SK-N-MC (cell line): ENCODE measurements around the gene ARAP2.

Source experiments
- EZH2 ChIP-seq: fragments of 200-600 bp; sonication (generic); IDR thresholded peaks from one replicate; pipeline ENCODE4 v1.6.1; 2017; ENCODE audit warnings: antibody characterized with exemption
- POLR2AphosphoS5 ChIP-seq: IDR thresholded peaks from 2 replicates; pipeline ENCODE4 v1.6.1; 2012; ENCODE audit warnings: mild to moderate bottlenecking, low read depth, low read length, borderline replicate concordance

DNA sequence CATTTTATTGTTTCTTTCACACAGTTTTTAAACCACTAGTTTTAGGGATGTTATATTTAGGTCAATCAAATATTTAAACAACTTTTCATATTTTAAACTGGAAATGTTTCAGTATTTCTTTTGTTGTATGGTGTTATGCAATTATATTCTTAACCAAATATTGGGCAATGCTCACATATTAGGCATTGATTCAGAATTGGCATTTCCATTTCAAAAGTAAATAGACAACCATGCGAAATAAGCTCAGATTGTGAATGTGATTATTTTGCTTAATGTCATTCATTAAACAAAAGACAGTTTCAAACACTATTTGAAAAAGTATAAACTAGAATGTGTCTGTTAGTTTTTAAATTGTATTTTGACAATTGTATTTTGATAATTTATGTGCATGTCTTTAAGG lies 36.9 kb downstream of the ARAP2 start:
- no peak for TF ChIP-seq EZH2
- TF ChIP-seq POLR2AphosphoS5: no peak
